SHP77 (cell line): Measurements from ENCODE around the gene RAMP1.
A peak's percentile ranks its signal among the peaks of the same experiment; 100 is the strongest.
"Not testable (repeated sequence)": the region's sequence is repeated elsewhere in the genome, so short reads cannot be mapped to it uniquely, and the experiment has no call there.

Source experiments
- DNase-seq, 2 experiments: peaks; one replicate each; lab custom pipeline; 2025; lab: John Stamatoyannopoulos, UW

Gene RAMP1

GRCh38 chr2:237859533-237860272, at the start of gene RAMP1:
TSS of gene RAMP1 (plus strand) at chr2:237859623. CDS start at chr2:237859676, 53 bp downstream.
- DNase-seq = no peak

DNA sequence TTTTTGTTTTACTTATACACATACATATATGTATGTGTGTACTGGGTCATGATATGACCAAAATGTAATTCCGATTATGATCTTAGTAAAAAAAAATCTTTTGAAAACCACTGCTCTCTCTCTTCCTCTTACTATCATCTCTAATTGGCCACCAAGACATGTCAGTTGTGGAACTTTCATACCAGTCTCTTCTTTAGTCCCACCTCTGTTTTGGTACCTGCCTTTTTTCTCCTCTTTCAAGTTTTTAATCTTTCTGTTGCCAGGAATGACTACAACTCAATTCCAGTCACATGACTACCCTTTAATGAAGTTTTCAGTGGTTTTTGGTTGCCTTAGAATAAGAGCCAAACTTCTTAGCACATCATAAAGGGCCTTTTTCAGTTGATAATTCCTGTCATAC, 43.8 kb upstream of the RAMP1 start:
- DNase-seq = no peak

DNA sequence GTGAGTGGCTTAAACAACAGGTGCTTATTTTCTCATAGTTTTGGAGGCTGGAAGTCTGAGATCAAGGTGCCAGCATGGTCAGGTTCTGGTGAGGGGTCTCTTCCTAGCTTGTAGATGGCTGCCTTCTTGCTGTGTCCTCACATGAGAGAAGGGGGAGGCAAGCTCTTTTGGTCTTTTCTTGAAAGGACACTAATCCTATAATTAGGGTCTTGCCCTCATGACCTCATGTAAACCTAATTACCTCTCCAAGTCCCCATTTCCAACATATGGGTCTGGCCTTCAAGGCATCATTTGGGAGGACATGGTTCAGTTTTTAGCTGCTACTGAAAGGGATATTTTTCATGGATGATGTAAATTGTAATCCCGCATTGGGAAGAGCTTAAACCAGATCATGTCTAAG, 42.9 kb upstream of the RAMP1 start:
- no peak for DNase-seq

GRCh38 chr2:237818066-237818473, 41.4 kb upstream of the RAMP1 start:
- no peak for DNase-seq

GRCh38 chr2:237819231-237819630, 40.2 kb upstream of the RAMP1 start:
- no peak for DNase-seq

- DNase-seq = no peak
These were observed 39.0 kb upstream of the RAMP1 start for GRCh38 chr2:237820421-237820820.

DNA sequence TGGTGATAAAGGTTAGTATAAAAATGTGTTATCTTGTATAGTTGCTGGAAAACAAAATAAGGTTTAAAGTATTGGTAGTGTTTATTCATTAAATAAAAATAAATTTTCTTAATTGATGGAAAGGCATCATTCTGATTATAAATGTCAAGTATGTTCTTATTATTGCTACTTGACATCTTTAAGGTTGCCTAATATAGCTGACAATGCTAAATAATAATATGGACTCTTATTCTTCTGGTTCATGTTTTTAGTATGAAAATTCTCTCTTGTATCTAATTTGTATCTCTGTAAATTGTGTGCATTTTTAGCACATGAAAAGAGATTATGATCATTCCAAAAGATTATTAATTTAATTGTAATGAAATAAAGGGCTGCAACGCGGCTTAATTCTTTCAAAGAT, 35.9 kb upstream of the RAMP1 start:
- DNase-seq = no peak

DNA sequence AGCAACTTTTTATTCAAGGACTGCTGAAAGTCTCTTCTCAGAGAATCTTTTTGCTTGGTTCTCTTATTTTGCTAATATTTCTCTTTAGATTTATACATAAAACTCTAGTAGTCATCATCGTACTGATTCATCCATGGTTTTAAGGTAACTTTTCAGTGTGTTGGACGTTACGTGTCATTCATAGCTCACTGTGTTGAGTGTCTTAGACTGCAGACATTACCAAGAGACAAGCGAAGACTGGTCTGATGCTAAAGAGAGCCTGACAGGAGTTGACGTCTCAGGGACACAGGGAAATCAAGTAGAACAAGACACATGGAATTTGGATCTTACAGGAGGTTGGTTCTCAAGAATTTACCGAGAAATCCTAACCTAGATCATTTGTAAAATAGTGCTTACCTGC, 35.3 kb upstream of the RAMP1 start:
- no peak for DNase-seq

DNA sequence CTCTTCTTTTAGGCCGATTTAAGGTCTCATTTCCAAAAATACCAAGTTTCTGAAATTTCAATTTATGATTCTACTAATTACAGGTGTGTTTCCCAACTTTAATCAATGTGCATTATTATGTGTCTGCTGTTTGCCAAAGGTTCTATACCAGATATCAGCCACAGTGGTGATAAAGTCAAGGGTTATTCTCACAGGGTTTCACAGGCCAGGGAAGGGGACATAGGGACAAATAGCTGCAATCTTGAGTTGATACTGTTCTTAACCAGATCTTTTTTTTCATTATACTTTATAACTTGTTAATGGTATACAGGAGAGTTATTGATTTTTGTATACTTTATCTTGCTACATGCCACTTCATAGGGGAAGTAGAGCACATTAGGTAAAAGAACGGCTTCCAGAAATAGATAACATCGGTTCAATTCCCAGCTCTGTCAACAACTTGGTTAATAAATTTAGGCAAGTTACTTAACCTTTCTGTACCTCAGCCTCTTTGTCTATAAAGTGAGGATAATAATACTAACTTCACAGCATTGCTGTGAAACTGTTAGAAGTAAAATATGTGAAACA, 31.9 kb upstream of the RAMP1 start:
- DNase-seq = no peak

GRCh38 chr2:237830522-237830921, 28.9 kb upstream of the RAMP1 start:
- DNase-seq = no peak

GRCh38 chr2:237833546-237833945, 25.9 kb upstream of the RAMP1 start:
- no peak for DNase-seq

DNA sequence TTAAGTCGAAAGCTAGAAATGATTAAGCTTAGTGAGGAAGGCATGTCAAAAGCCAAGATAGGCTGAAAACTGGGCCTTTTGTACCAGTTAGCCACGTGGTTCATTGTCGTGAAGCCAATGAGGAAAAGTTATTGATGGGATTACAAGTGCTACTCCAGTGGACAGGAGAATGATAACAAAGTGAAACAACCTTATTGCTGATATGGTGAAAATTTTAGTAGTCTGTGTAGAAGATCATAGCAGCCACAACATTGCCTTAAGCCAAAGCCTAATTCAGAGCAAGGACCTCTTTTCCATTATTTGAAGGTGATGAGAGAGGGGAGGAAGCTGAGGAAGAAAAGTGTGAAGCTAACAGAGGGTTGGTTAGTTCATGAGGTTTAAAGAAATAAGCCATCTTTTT, 24.1 kb upstream of the RAMP1 start:
- no peak for DNase-seq

DNA sequence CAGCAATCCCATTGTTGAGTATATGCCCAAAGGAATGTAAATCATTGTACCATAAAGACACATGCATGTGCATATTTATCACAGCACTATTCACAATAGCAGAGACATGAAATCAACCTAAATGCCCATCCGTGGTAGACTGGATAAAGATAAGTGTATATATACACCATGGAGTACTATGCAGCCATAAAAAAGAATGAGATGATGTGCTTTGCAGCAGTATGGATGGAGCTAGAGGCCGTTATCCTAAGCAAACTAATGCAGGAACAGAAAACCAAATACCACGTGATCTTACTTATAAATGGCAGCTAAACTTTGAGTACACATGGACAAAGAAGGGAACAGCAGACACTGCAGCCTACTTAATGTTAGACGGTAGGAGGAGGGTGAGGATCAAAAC, 18.4 kb upstream of the RAMP1 start:
- DNase-seq = no peak

GRCh38 chr2:237848940-237849339, 10.5 kb upstream of the RAMP1 start:
- DNase-seq = not testable (repeated sequence)

DNA sequence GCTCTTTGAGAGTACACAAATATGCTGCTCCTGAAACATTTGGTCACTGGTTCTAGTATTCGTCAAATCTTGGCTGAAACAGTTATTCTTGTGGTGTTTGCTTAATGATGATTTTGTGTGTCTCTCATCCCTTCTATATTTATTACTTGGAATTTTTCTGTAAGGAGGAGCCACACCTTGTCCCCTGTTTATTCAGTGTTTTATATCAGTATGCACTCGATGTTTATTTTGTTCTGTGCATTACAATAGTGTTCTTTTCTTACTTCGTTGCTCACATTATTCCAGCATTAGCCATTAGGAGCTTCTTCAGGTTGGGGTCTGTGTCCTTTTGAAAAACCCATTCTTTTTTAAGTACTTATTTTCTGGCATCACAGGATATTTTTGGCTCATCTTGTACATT, 5.1 kb upstream of the RAMP1 start:
- DNase-seq = no peak

DNA sequence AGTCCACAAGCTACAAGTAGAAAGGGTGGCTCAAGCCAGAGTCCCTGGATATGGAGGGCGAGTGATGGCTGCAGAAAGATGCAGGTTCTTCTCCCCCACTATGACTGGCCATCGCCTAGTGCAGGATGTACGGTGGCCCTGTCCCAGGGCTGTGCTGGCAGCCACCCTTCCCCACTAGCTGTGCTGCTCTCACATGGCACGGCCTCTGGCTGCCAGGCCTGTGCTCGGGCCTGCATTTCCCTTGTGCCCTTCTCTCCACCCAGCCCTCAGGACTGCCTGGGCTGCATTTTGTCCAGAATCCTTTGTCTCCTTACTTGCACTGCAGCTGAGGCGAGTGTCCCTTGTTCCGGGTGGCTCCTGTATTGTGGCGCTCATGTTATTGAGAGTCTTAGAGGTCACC, 1.6 kb upstream of the RAMP1 start:
- no peak for DNase-seq

DNA sequence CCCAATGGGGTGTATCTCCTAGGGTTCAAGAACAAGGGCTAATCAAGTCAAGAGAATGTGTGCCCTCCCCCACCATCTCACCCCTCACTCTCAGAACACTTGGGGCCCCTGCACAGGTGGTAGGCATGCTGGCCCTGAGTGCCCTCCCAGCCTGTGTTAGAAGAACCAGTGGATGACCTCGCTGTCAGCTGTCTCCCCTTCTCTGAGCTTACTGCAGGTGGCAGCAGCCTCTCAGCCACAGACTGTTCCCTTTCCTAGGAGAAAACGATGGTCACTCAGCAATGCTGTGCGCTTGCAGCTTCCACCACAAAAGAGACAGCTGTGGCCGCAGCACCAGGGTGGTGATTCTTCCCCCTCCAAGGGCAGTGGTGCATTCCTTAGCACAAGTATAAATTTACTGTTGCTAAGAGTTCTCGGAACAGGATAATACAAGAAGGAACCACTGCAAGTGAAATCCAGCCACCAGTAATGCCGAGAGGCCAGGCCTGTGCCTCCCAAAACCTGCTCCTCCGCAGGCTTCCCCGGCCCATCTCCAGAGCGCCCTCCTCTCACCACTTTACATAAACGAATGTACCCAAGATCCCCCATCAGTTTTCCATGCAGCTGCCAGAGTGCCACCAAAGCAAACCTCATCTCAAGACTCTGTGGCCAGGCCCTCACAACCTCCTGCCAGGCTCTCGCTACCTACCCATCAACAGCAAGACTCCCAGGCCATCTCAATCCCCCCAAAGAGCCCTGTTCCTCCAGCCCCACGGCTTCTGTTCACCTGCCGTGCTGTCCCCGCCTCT, 935 bp upstream of the RAMP1 start:
- peak; percentile 74 to 76 for DNase-seq

- DNase-seq = no peak
These were observed 365 bp upstream of the RAMP1 start for GRCh38 chr2:237859082-237859433.

GRCh38 chr2:237860273-237860935, 981 bp downstream of the RAMP1 start:
- no peak for DNase-seq

- DNase-seq = no peak
These were observed 2.6 kb downstream of the RAMP1 start for GRCh38 chr2:237861875-237862527.

- no peak for DNase-seq
These were observed 3.1 kb downstream of the RAMP1 start for GRCh38 chr2:237862528-237862895.

- no peak for DNase-seq
These were observed 3.7 kb downstream of the RAMP1 start for GRCh38 chr2:237863102-237863511.
